Right kidney (tissue), 1 donor: ENCODE measurements around the gene HDAC2.
"Not testable (repeated sequence)": the region's sequence is repeated elsewhere in the genome, so short reads cannot be mapped to it uniquely, and the experiment has no call there.

Experiments
- DNase-seq: peaks from one replicate; pipeline ENCODE4 v3.0.0-alpha.2; 2016

Gene HDAC2

GRCh38 chr6:113920663-113921267, 50.2 kb downstream of the HDAC2 start:
- DNase-seq: no peak

DNA sequence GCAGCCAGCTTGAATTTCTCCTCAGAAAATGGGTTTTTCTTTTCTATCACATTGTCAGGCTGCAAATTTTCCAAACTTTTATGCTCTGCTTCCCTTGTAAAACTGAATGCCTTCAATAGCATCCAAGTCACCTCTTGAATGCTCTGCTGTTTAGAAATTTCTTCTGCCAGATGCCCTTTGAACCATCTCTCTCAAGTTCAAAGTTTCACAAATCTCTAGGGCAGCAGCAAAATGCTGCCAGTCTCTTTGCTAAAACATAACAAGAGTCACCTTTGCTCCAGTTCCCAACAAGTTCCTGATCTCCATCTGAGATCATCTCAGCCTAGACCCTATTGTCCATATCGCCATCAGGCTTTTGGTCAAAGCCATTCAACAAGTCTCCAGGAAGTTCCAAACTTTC, 60.7 kb downstream of the HDAC2 start:
- DNase-seq: not testable (repeated sequence)

- DNase-seq: no peak
Observed at GRCh38 chr6:113909224-113909856, 61.6 kb downstream of the HDAC2 start.

- no peak for DNase-seq
Observed at GRCh38 chr6:113908801-113909200, 62.1 kb downstream of the HDAC2 start.

GRCh38 chr6:113907102-113907815, 63.7 kb downstream of the HDAC2 start:
- no peak for DNase-seq

DNA sequence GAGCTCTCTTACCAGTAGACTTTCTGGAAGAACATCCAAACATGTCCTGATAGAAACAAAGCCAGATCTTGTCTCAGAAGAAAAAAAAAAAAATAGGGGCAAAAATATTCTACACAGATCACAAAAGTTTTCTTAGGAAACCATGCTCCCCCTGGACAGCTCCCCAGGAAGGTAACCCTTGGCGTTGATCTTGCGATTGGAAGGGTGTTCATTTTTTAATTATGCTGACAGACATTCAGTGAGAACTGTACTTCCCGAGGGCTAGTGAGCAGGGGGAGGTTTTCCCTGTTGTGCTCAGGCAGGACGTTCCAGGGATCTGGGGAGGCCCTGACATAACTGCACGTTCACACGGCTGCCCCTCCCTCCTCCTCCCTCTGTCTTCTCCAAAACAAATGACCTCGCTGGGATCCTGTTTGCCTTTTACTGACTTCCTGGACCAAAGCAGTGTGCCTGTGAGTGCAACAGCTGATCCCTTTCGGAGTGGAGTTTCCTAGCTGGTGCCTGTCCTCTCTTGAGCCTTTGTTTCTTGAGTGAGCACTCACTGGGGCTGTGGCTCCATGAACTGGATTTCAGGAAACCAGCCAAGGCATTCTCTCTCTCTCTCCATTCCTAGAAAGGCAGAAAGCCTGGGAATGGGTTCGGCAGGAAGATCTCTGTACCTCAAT, 67.2 kb downstream of the HDAC2 start:
- DNase-seq: peak; percentile 45

DNA sequence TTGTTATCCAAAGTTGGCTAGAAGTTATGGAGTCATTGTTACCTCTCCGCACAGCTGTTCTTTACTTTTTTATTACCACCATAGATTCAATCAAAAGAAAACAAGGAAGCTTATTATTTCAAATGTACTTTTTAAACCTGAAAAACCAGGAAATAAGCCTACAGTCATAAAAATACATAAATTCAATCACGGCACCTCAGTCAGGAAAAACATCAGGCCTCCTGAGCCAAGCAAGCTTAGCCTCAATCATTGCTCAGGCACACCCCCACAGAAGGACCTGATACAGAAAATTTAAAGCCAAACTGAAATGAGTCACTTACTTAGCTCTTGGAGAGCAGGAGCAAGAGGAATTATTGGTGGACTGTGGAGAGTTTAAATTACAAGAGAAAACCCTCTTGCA, 69.5 kb downstream of the HDAC2 start:
- no peak for DNase-seq

GRCh38 chr6:113894712-113895674, 76.0 kb downstream of the HDAC2 start:
- no peak for DNase-seq

DNA sequence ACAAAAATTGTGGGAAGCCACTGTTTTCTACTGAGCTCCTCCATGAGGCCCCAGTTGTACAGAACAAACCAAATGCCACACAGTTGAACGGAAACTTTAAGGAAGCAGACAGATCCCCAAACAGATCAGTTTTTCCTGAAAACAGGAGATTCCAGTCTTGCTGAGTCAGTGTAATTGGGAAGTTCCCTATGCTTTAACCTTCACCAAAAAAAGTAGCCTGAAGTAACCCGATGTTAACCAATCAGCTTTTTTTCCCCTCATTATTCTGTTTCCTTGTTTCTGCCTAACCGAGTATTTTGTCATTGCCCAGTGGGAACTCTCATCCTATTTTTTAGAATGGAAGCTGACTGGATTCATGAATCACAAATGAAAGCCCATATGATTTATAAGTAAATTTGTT, 77.1 kb downstream of the HDAC2 start:
- DNase-seq: no peak

GRCh38 chr6:113893451-113893850, 77.5 kb downstream of the HDAC2 start:
- DNase-seq: no peak

DNA sequence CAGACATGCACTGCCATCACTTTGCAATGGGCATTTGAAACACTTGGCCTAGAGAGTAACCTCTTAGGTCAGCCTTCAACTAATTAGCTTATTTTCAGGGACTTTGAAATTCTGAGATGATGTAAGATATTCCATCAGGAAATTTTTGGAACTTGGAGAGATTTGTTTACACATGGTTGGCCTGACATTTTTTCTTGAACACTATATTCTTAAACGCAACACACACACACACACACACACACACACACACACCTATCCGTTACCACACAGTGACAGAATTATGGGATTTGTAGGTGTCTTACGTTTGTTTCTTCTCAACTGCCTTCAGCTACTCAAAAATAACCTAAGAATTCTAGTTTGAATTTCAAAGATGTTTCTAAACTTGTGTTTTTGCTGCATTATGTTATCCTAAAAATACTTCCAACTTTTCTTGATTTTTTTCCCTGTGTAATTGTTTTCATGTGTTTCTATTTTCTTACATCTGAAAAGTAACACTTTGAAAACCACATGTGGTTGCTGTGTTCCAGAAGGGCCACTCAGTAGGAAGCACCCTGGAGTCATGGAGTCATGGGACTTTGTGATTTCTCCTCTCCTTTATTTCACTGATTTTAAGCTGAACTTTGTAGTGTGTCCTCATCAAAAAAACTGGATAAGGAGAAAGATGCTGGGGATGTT, 81.9 kb downstream of the HDAC2 start:
- no peak for DNase-seq

DNA sequence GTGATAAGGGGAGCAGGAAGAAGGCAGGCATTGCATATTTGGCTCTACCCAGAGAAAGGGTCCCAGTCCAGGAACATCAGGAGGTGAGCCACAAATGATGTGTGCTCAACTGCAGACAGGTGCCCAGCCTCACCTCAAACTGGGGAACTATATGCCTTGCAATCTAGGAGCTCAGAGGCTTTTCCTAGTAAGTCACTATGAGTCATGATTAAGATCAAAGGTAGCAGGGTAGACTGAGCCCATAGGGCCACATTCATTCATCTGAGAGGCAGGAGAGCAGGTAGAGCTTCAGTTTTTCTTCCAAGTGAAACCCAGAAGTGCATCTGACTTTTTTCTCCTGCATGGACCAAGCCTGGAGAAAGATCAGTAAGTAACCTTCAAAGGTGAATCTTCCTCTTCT, 82.5 kb downstream of the HDAC2 start:
- DNase-seq: no peak

- DNase-seq: no peak
Observed at GRCh38 chr6:113886512-113886911, 84.4 kb downstream of the HDAC2 start.

GRCh38 chr6:113884011-113884410, 86.9 kb downstream of the HDAC2 start:
- no peak for DNase-seq
